Measurements from ENCODE around the gene FMN2.

The FMN2 gene

GRCh38 chr1:240462277-240462676 lies 370.6 kb downstream of the FMN2 start:
- no peak for DNase-seq

DNA sequence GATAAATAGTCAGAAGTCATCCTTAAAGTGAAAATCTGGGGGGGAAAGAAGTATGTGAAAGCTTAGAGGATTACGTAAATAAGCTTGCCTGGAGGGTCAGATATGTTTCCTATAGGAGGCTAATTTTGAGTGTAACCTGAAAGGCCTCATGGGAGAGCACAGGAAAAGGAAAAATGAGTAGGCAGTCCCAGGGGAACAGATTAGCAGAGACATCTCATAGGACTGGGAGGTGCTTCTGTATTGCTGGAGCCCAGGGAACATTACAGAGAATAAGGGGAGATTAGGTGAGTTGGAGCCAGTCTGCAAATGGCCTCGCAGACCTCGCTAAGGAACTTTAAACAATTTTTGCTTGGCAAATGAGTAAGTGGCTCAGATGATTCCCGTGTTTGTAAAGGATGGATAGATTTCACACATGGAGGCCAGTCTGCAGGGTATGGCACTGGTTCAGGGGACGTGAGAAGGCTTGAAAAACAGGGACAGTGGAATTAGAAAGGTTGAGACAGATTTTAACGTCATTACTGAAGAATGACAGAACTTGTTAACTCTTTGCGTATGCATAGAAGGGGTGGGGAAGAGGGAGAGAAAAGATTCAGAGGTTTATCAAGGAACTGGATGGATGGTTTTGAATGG lies 371.2 kb downstream of the FMN2 start:
- DNase-seq = no peak

DNA sequence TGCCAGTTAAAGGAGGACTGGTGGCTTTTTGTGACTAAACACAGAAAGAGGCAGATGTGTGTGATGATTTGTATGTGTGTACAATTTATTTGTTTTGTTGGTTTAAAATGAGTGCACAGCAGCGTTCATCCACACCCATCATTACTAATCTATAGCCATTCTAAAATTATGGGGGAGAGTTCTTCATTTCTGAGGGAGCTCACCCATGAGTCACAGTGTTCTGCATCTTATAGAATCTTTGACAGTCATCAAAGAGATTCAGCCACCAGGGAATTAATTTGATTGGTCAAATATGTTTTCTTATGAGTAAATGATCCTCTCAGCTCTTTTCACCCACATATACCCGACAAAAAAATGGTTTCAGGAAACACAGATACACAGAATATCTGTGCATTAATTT lies 372.4 kb downstream of the FMN2 start:
- no peak for DNase-seq

DNA sequence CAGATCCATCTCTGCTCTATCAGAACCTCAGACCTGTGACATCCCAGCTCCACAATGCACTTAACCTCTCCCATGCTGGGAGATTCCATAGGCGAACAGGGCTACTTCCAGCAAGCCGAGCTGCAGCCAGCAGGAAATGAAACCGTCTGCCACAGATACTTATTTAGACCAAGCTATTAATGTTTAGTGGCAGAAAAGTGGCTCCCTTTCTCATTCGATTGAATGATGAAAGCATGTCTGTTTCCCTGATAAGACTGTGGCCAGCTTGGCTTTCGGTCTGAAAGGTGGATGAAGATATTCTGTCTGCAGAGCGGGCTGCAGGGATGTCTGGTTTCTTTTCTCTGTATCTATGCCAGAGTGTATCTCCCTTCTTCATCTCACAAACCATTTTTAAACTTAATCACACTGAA lies 373.9 kb downstream of the FMN2 start:
- DNase-seq = no peak

- DNase-seq = no peak
These were observed 374.8 kb downstream of the FMN2 start for GRCh38 chr1:240466509-240466908.

- no peak for DNase-seq
These were observed 376.2 kb downstream of the FMN2 start for GRCh38 chr1:240467895-240468294.

DNA sequence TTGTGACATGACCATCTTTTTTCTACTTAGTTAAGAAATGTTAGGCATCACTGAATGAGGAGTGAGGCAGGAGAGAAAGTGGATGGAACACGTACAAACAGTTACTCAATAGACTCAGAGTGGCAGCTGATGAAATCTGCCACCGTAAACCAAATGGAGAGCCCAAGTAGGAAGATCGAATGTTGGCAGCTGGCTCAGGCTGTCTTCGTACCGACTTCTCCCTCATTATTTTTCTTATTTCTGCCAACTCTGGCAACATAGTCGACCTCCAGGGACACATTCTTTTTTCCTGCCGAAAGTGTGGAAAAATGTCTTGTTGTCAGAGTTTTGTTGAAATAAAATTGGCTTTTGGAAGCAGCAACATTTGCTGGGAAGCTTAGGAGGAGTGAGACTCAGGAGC lies 377.0 kb downstream of the FMN2 start:
- no peak for DNase-seq

GRCh38 chr1:240474133-240474614 lies 382.5 kb downstream of the FMN2 start:
- no peak for DNase-seq

DNA sequence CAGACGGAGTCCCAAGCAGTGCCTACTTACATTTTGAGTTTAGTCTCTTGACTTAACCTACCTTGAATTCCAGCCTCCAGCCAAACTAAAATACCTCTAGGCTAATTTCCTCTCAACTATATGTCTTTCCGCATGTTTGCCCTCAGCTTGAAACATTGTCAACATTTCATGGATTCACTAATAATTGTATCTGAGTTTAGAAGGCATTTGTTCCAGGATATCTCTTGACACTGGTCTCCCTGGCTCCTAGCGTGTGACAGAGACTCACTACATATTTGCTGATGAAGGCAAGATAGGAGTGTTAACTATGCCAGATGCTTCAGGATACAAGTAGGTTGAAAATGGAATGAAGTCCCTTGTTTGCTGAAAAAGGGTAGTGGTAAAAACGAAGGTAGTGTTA lies 384.1 kb downstream of the FMN2 start:
- DNase-seq = no peak

GRCh38 chr1:240478536-240478935 lies 386.9 kb downstream of the FMN2 start:
- DNase-seq = no peak

GRCh38 chr1:240484804-240485443 lies 393.2 kb downstream of the FMN2 start:
- no peak for DNase-seq

GRCh38 chr1:240486611-240487010 lies 394.9 kb downstream of the FMN2 start:
- no peak for DNase-seq

- DNase-seq = no peak
These were observed 395.8 kb downstream of the FMN2 start for GRCh38 chr1:240487493-240487892.

- no peak for DNase-seq
These were observed 399.5 kb downstream of the FMN2 start for GRCh38 chr1:240491156-240491555.

- no peak for DNase-seq
These were observed 400.1 kb downstream of the FMN2 start for GRCh38 chr1:240491796-240492195.

DNA sequence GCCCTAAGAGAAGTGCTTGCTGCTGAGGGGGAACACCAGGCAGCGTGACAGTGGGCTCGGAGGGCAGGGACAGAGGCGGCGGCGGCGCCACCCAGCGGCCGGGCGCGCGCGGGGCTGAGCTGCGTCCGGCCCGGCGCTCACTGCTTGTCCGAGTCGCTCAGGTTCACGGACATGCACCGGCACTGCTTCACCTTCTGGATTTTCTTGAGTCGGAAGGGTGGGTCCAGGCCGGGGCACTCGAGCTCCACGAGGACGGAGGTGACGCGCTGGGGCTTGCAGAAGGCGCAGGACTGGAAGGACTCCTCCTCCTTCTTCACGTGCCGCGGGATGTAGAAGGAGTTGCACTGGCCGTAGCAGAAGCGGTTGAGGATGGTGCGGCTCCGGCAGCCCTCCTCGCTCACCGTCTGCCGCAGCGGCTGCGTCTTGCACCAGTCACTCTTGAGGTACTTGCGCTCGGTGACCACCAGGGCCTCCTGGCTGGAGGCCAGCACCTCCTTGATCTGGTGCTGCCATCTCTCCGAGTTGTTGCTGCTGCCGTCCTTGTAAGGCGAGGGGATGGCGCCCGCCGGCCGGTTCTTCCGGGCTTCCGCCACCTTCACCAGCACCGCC lies 401.3 kb downstream of the FMN2 start:
- peak; percentile 7 for DNase-seq

DNA sequence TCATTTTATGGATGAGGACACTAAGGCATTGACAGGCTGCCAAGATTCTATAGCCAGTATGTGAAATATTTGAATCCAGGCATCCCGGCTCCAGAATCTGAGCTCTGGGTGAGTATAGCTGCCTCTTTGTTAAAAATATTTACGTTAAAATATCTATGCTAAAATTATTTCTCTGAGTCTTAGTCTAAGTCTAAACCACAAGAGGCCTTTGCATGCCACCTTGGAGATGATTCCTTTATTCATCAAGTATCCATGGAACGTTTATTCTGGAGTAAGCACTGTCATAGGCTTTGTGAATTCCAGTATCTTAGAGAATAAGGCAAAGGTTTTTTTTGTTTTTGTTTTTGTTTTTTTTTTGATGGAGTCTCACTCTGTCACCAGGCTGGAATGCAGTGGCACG lies 403.9 kb downstream of the FMN2 start:
- DNase-seq = no peak

DNA sequence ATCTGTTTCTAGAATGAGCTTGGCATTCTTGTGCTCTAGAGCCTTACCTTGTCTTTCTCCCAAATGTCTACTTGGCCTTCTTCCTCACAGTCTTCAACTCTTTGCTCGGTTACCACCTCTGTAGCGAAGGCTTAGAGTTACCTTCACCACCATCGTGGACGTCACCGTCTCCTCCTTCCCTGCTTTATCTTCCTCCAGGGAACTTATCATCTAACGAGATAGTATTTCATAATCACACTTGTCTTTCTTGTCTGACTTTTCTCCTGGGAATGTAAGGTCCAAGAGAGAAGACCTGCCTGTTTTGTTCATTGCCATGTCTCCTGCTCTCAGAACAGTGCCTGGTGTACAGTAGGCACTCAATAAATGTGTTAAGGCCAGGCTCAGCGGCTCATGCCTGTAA lies 404.7 kb downstream of the FMN2 start:
- DNase-seq = no peak

- no peak for DNase-seq
These were observed 405.3 kb downstream of the FMN2 start for GRCh38 chr1:240496941-240497340.

GRCh38 chr1:240497908-240498307 lies 406.2 kb downstream of the FMN2 start:
- no peak for DNase-seq

GRCh38 chr1:240498335-240498734 lies 406.7 kb downstream of the FMN2 start:
- no peak for DNase-seq

GRCh38 chr1:240499012-240499411 lies 407.3 kb downstream of the FMN2 start:
- no peak for DNase-seq

DNA sequence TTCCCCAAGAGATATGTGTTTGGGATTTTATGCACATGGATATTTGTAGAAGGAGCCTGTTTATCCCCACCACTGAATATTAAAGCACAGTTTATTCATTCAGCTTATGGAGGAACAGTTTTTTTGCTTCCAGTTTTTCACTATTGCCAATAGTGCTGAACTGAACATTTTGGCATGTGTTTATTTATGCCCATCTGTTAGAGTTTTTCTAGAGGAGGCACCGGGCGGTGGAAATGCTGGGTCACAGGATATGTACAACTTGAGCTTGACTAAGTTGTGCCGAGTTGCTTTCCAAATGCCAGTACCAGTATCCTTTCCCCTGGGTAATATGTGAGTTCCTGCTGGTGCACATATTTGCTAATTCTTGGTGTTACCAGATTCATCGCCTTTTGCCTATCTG lies 409.0 kb downstream of the FMN2 start:
- no peak for DNase-seq

GRCh38 chr1:240501115-240501514 lies 409.4 kb downstream of the FMN2 start:
- no peak for DNase-seq

DNA sequence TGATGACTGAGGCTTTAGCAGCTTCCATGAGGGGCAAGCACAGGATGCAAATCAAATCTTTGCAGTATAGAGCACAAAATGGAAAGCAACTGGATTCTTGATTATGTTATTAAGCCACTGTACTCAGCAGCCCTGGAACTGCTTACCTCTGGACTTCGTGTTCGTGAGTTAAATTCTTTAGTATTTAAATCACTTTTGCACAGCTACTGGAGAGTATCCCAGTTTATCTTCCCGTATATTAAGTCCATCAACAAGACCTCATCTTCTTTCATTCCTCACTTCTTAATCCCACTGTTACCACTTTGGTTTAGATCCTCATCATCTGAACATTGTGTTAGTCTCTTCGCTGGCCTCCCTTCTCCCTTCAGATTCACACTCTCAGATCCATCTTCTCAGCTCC lies 411.4 kb downstream of the FMN2 start:
- DNase-seq = no peak
